CD4-positive, CD25-positive, alpha-beta regulatory T cell (primary cell): ENCODE measurements around the gene PIK3CD. TPM values are rescaled to one million over a fixed set of nuclear protein-coding genes. Genes with fewer than 3 reads are reported as not detected.
A peak's percentile ranks its signal among the peaks of the same experiment; 100 is the strongest.

Experiments used
- ATAC-seq, 2 donors: fragments of 150-1000 bp; cut with Tn5 transposase; one replicate each; pipeline ENCODE4 v1.10.0; 2021; ENCODE audit warnings: low read depth in 2 of 2, moderate number of reproducible peaks in 2 of 2, moderate library complexity in 1 of 2
- DNase-seq, 3 donors: peaks; one replicate each; pipeline versions ENCODE4 v3.0.0 to v3.0.0-alpha.2; 2012 to 2022; ENCODE audit warnings: mixed read lengths in 1 of 3
- H3K27ac ChIP-seq: one replicate; pipeline ENCODE4 v1.7.0; 2013; ENCODE audit warnings: mild to moderate bottlenecking, low read length; ENCODE audit not compliant: insufficient read depth, poor library complexity, severe bottlenecking
- H3K27me3 ChIP-seq: one replicate; pipeline ENCODE4 v1.7.0; 2013; ENCODE audit warnings: low read length; ENCODE audit not compliant: control insufficient read depth, insufficient read depth
- H3K36me3 ChIP-seq: one replicate; pipeline ENCODE4 v1.7.0; 2013; ENCODE audit warnings: mild to moderate bottlenecking, low read length, moderate library complexity; ENCODE audit not compliant: control insufficient read depth, insufficient read depth
- H3K4me1 ChIP-seq: 2 replicates; pipeline ENCODE4 v1.7.0; 2013; ENCODE audit warnings: mild to moderate bottlenecking, low read length; ENCODE audit not compliant: insufficient read depth, control insufficient read depth, poor library complexity, severe bottlenecking
- H3K4me3 ChIP-seq: one replicate; pipeline ENCODE4 v1.7.0; 2013; ENCODE audit warnings: low read depth, mild to moderate bottlenecking, low read length, moderate library complexity
- H3K9me3 ChIP-seq, 2 experiments: 1 replicate in 1 of 2; 2 replicates in 1 of 2; pipeline ENCODE4 v1.7.0; 2013; ENCODE audit warnings: low read length in 2 of 2, mild to moderate bottlenecking in 1 of 2, moderate library complexity in 1 of 2; ENCODE audit not compliant: control insufficient read depth in 2 of 2
- H3K27ac Mint-ChIP-seq, 3 donors: one replicate each; pipeline ENCODE4 v1.8.0; 2020 to 2022; ENCODE audit warnings: mild to moderate bottlenecking in 3 of 3, mixed read lengths in 3 of 3, moderate library complexity in 2 of 3
- H3K27me3 Mint-ChIP-seq: one replicate; pipeline ENCODE4 v1.8.0; 2022; ENCODE audit warnings: mild to moderate bottlenecking, mixed read lengths
- H3K36me3 Mint-ChIP-seq: one replicate; pipeline ENCODE4 v1.8.0; 2020; ENCODE audit warnings: mixed read lengths
- H3K4me1 Mint-ChIP-seq, 4 donors: one replicate each; pipeline ENCODE4 v1.8.0; 2020 to 2022; ENCODE audit warnings: mixed read lengths in 4 of 4, mild to moderate bottlenecking in 1 of 4
- H3K4me3 Mint-ChIP-seq, 4 donors: one replicate each; pipeline ENCODE4 v1.8.0; 2020 to 2022; ENCODE audit warnings: mild to moderate bottlenecking in 4 of 4, mixed read lengths in 4 of 4, moderate library complexity in 3 of 4
- H3K9me3 Mint-ChIP-seq, 7 donors: one replicate each; pipeline ENCODE4 v1.8.0; 2020 to 2022; ENCODE audit warnings: mixed read lengths in 7 of 7, mild to moderate bottlenecking in 3 of 7, moderate library complexity in 2 of 7
- polyA plus RNA-seq, 4 donors: library from polyadenylated mRNA; unstranded; fragments of 300-500 nt; fragmentation: Illumina TruSeq; gene quantifications; one replicate each; pipeline ENCODE4 v1.2.3, GENCODE V29; 2021
- total RNA-seq: library from RNA; stranded (reverse); gene quantifications from one replicate; pipeline ENCODE4 v1.2.3, GENCODE V29; 2022

PIK3CD gene
- total and polyA plus RNA-seq, 5 donors from 2014 or later: 47.3 to 187 (median 55.4) TPM

GRCh38 chr1:9689011-9689706 is 37.6 kb downstream of the PIK3CD start:
- peaks cover 24% of the 10 kb centered on the region for H3K36me3 ChIP-seq
- H3K9me3 ChIP-seq: no peaks in the 10 kb centered on the region
- H3K27ac ChIP-seq: peak overlapping the region; percentile 82
- Mint-ChIP-seq H3K4me1 (peaks cover 18 to 79% (median 33%) of the 10 kb centered on the region in 4 donors), H3K4me3 (peak overlapping the region; percentile 76 to 94 (median 84)), H3K27ac (no peak overlapping the region), H3K36me3 (peaks cover 18% of the 10 kb centered on the region), H3K9me3 (no peaks in the 10 kb centered on the region), H3K27me3 (no peaks in the 10 kb centered on the region)
- peaks cover 66% of the 10 kb centered on the region for H3K4me1 ChIP-seq
- ATAC-seq (peak; percentile 79 to 86), DNase-seq (peak; percentile 71 to 79 (median 78))
- H3K4me3 ChIP-seq: peak overlapping the region; percentile 65
- H3K27me3 ChIP-seq: no peaks in the 10 kb centered on the region

GRCh38 chr1:9689971-9690381 is 38.4 kb downstream of the PIK3CD start:
- no peaks in the 10 kb centered on the region for H3K9me3 ChIP-seq
- H3K4me1 ChIP-seq: peaks cover 62% of the 10 kb centered on the region
- no peaks in the 10 kb centered on the region for H3K9me3 Mint-ChIP-seq
- peaks cover 20 to 79% (median 33%) of the 10 kb centered on the region in 4 donors for H3K4me1 Mint-ChIP-seq
- H3K4me3 Mint-ChIP-seq: peak overlapping the region; percentile 87 to 91 (median 89)
- H3K27ac Mint-ChIP-seq: peak overlapping the region; percentile 71 to 95 (median 92)
- ATAC-seq (no peak), DNase-seq (peak in 1 of 3 donors; percentile 16)
- peak overlapping the region; percentile 47 for H3K27ac ChIP-seq
- H3K36me3 ChIP-seq: peaks cover 28% of the 10 kb centered on the region
- H3K36me3 Mint-ChIP-seq: peaks cover 21% of the 10 kb centered on the region
- no peaks in the 10 kb centered on the region for H3K27me3 ChIP-seq
- H3K27me3 Mint-ChIP-seq: no peaks in the 10 kb centered on the region
- H3K4me3 ChIP-seq: peak overlapping the region; percentile 63

- DNase-seq (no peak), ATAC-seq (no peak)
- H3K27me3 Mint-ChIP-seq: no peaks in the 10 kb centered on the region
- H3K4me1 ChIP-seq: peaks cover 58% of the 10 kb centered on the region
- H3K27me3 ChIP-seq: no peaks in the 10 kb centered on the region
- H3K9me3 ChIP-seq: no peaks in the 10 kb centered on the region
- H3K9me3 Mint-ChIP-seq: no peaks in the 10 kb centered on the region
- peak overlapping the region; percentile 67 to 95 (median 92) for H3K27ac Mint-ChIP-seq
- peaks cover 26% of the 10 kb centered on the region for H3K36me3 Mint-ChIP-seq
- peak overlapping the region; percentile 63 for H3K4me3 ChIP-seq
- peaks cover 25 to 82% (median 37%) of the 10 kb centered on the region in 4 donors for H3K4me1 Mint-ChIP-seq
- H3K36me3 ChIP-seq: peaks cover 28% of the 10 kb centered on the region
- peak overlapping the region; percentile 47 for H3K27ac ChIP-seq
- H3K4me3 Mint-ChIP-seq: peak overlapping the region; percentile 40 to 91 (median 89)
These were observed 39.0 kb downstream of the PIK3CD start for GRCh38 chr1:9690440-9691107.

- peak overlapping the region; percentile 18 for H3K4me3 ChIP-seq
- peaks cover 28% of the 10 kb centered on the region for H3K36me3 ChIP-seq
- Mint-ChIP-seq H3K27me3 (no peaks in the 10 kb centered on the region), H3K27ac (peak overlapping the region; percentile 23 to 95 (median 82)), H3K4me3 (peak overlapping the region; percentile 56 to 91 (median 89)), H3K36me3 (peaks cover 26% of the 10 kb centered on the region), H3K4me1 (peaks cover 20 to 77% (median 32%) of the 10 kb centered on the region in 4 donors), H3K9me3 (no peaks in the 10 kb centered on the region)
- no peak for DNase-seq
- H3K4me1 ChIP-seq: peaks cover 55% of the 10 kb centered on the region
- no peak for ATAC-seq
- no peaks in the 10 kb centered on the region for H3K27me3 ChIP-seq
- H3K9me3 ChIP-seq: no peaks in the 10 kb centered on the region
- H3K27ac ChIP-seq: peak overlapping the region; percentile 44
These were observed 39.5 kb downstream of the PIK3CD start for GRCh38 chr1:9691108-9691445.

- Histone ChIP-seq H3K36me3 (peaks cover 28% of the 10 kb centered on the region), H3K27ac (peak overlapping the region; percentile 44), H3K9me3 (no peaks in the 10 kb centered on the region), H3K27me3 (no peaks in the 10 kb centered on the region), H3K4me3 (no peak overlapping the region), H3K4me1 (peaks cover 49% of the 10 kb centered on the region)
- Mint-ChIP-seq H3K4me3 (peak overlapping the region; percentile 56 to 91 (median 89)), H3K36me3 (peaks cover 26% of the 10 kb centered on the region), H3K27me3 (no peaks in the 10 kb centered on the region), H3K27ac (peak overlapping the region; percentile 20 to 95 (median 38)), H3K9me3 (no peaks in the 10 kb centered on the region), H3K4me1 (peaks cover 15 to 74% (median 28%) of the 10 kb centered on the region in 4 donors)
- DNase-seq: peak in 1 of 3 donors; percentile 24
- no peak for ATAC-seq
These were observed 40.2 kb downstream of the PIK3CD start for GRCh38 chr1:9691691-9692090.

- Mint-ChIP-seq H3K4me3 (no peak overlapping the region), H3K27ac (peak overlapping the region in 1 of 3 donors; percentile 47), H3K4me1 (peaks cover 7 to 64% (median 31%) of the 10 kb centered on the region in 4 donors), H3K27me3 (no peaks in the 10 kb centered on the region), H3K36me3 (peaks cover 36% of the 10 kb centered on the region), H3K9me3 (no peaks in the 10 kb centered on the region)
- no peak overlapping the region for H3K4me3 ChIP-seq
- peak overlapping the region; percentile 47 for H3K27ac ChIP-seq
- no peaks in the 10 kb centered on the region for H3K27me3 ChIP-seq
- H3K4me1 ChIP-seq: peaks cover 7% of the 10 kb centered on the region
- H3K9me3 ChIP-seq: no peaks in the 10 kb centered on the region
- ATAC-seq (no peak), DNase-seq (no peak)
- peaks cover 52% of the 10 kb centered on the region for H3K36me3 ChIP-seq
These were observed 45.3 kb downstream of the PIK3CD start for GRCh38 chr1:9696793-9697192.

GRCh38 chr1:9699361-9699760 is 47.8 kb downstream of the PIK3CD start:
- peaks cover 32% of the 10 kb centered on the region for H3K36me3 ChIP-seq

More at GRCh38 chr1:9699361-9699760, 47.8 kb downstream of the PIK3CD start:
- no peak overlapping the region for H3K4me3 ChIP-seq
- Mint-ChIP-seq H3K4me1 (peaks cover 13 to 69% (median 46%) of the 10 kb centered on the region in 4 donors), H3K27me3 (peaks cover under 1% of the 10 kb centered on the region), H3K36me3 (peaks cover 37% of the 10 kb centered on the region), H3K4me3 (peak overlapping the region in 1 of 4 donors; percentile 38), H3K9me3 (peaks cover 0 to 3% (median 0%) of the 10 kb centered on the region in 7 donors), H3K27ac (peak overlapping the region in 2 of 3 donors; percentile 39 to 89)
- DNase-seq: no peak
- peaks cover 21% of the 10 kb centered on the region for H3K4me1 ChIP-seq
- H3K27me3 ChIP-seq: no peaks in the 10 kb centered on the region
- no peaks in the 10 kb centered on the region for H3K9me3 ChIP-seq
- no peak for ATAC-seq
- H3K27ac ChIP-seq: no peak overlapping the region
